ENCODE measurements around the gene ECEL1.

GRCh38 chr2:232482301-232483238, 5.1 kb downstream of the ECEL1 start:
- no peak for TF ChIP-seq CTCF (IDR thresholded peaks at IDR 0.05)
- TF ChIP-seq EZH2 (IDR thresholded peaks at IDR 0.05; ENCODE audit: borderline replicate concordance, insufficient read depth, low read depth, low read length, poor library complexity, severe bottlenecking): no peak

Data from B cell (primary cell).